K562 (cell line): ENCODE data around the gene CD164L2. TPM values are rescaled to one million over a fixed set of nuclear protein-coding genes. Genes with fewer than 3 reads are reported as not detected.

Experiments
- ARHGAP35 ChIP-seq: fragments of 450-650 bp; IDR thresholded peaks from 2 replicates; pipeline ENCODE4 v1.6.1; 2018; ENCODE audit not compliant: partially characterized antibody
- CREB3L1 ChIP-seq: fragments of 450-650 bp; IDR thresholded peaks from 2 replicates; pipeline ENCODE4 v1.6.1; 2014; ENCODE audit warnings: low read depth, mild to moderate bottlenecking, moderate library complexity, borderline replicate concordance
- CXXC5 ChIP-seq: fragments of 250-450 bp; sonication (Bioruptor Pico); IDR thresholded peaks from 2 replicates; pipeline ENCODE4 v1.8.0; 2022; ENCODE audit warnings: inconsistent platforms, mild to moderate bottlenecking, moderate library complexity
- MGA ChIP-seq: fragments of 450-650 bp; IDR thresholded peaks from 2 replicates; pipeline ENCODE4 v1.6.1; 2016; ENCODE audit warnings: mild to moderate bottlenecking, moderate library complexity
- POLR3G ChIP-seq: IDR thresholded peaks from 2 replicates; pipeline ENCODE4 v1.6.1; 2011; ENCODE audit not compliant: insufficient read length, insufficient replicate concordance; ENCODE audit errors: extremely low read depth
- PREB ChIP-seq: sonication (generic); formaldehyde crosslinking; IDR thresholded peaks from 2 replicates; pipeline ENCODE4 v1.8.1; 2023; ENCODE audit warnings: mild to moderate bottlenecking, missing genetic modification reagents
- ZBED1 ChIP-seq: IDR thresholded peaks from 2 replicates; pipeline ENCODE4 v1.6.1; 2014
- ZFP30 ChIP-seq: fragments of 250-450 bp; sonication (Bioruptor Pico); IDR thresholded peaks from 2 replicates; pipeline ENCODE4 v1.8.0; 2022; ENCODE audit warnings: moderate library complexity, mild to moderate bottlenecking, inconsistent platforms, borderline replicate concordance
- ZNF124 ChIP-seq: sonication (generic); formaldehyde crosslinking; IDR thresholded peaks from 2 replicates; pipeline ENCODE4 v1.8.1; 2022; ENCODE audit warnings: missing genetic modification reagents
- ZNF740 ChIP-seq, 3 experiments: fragments of 200-800 bp in 1 of 3; sonication (Bioruptor generic) in 1 of 3; sonication (generic) in 1 of 3; formaldehyde crosslinking in 1 of 3; IDR thresholded peaks; 2 replicates each; pipeline versions ENCODE4 v1.6.1 to v1.8.0; 2016 to 2022; ENCODE audit warnings: mild to moderate bottlenecking in 2 of 3, missing compliant biosample characterization in 2 of 3, missing genetic modification characterization in 2 of 3, missing genetic modification reagents in 1 of 3
- polyA plus RNA-seq, 8 experiments: library from polyadenylated mRNA; depleted of rRNA in 4 of 8; stranded (reverse) in 5 of 8; unstranded in 3 of 8; fragments of >200 nt; fragmentation: Nextera tagmentation in 2 of 8; fragmentation: Illumina TruSeq in 1 of 8; extraction: Ambion mirVana in 2 of 8; extraction: Trizol in 1 of 8; gene quantifications; 2 replicates each; pipeline versions ENCODE4 v1.2.1 to v1.2.3, GENCODE V29; 2011 to 2014; ENCODE audit warnings: inconsistent platforms in 1 of 8, missing spikeins in 1 of 8
- total RNA-seq, 7 experiments: library from RNA; depleted of rRNA in 6 of 7; stranded (reverse); fragments of >200 nt in 6 of 7; fragmentation: Illumina TruSeq in 2 of 7; extraction: Trizol in 2 of 7; gene quantifications; 2 replicates each; pipeline versions ENCODE4 v1.2.1 to v1.2.3, GENCODE V29; 2011 to 2021; ENCODE audit warnings: low replicate concordance in 1 of 7

Gene CD164L2
- total and polyA plus RNA-seq, 9 of the 15 experiments (the other 6 are each of a cell fraction or from before 2014, with no cell fraction given) = 0.08 to 0.92 (median 0.38) TPM; not detected in 1

- no peak for TF ChIP-seq MGA
- no peak for TF ChIP-seq ARHGAP35
- no peak for TF ChIP-seq ZBED1
- TF ChIP-seq ZNF124 = no peak
- TF ChIP-seq POLR3G = no peak
- TF ChIP-seq CREB3L1 = no peak
- TF ChIP-seq PREB (CRISPR knock-in tag) = no peak
- TF ChIP-seq ZNF740 (CRISPR knock-in tag; IDR thresholded peaks at IDR 0.05) = no peak
- no peak for TF ChIP-seq ZNF740 (tag; IDR thresholded peaks at IDR 0.05)
- no peak for TF ChIP-seq ZFP30 (CRISPR knock-in tag)
- TF ChIP-seq CXXC5 = peak; percentile 51; the same call in 1 of the 2 replicates
Observed at GRCh38 chr1:27357281-27358037, 25.7 kb downstream of the CD164L2 start (continued).
